Measurements from ENCODE around the gene ANGEL2. TPM values are rescaled to one million over a fixed set of nuclear protein-coding genes. Genes with fewer than 3 reads are reported as not detected.
A peak's percentile ranks its signal among the peaks of the same experiment; 100 is the strongest.

The ANGEL2 gene
- total RNA-seq, 1 experiment from 2014 or later = 27.0 TPM

DNA sequence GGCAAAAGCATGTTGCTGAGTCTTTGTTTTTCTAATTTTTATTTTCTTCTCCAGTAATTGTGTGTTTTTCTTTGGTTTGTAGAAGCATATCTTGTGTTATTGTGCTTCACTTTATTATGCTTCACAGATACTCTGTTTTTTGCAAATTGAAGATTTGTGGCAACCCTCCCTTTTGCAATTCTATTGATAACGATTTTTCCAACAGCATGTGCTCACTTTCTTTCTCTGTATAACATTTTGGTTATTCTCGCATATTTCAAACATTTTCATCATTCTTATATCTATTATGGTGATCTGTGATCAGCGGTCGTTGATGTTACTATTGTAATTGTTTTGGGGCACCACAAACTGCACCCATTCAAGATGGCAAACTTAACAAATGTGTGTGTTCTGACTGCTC, 3.8 kb upstream of the ANGEL2 start:
- intact Hi-C loops (cut with micrococcal nuclease) = loop anchor here (1.0 to 5.0 kb wide), 4 partner anchors 51 to 532 kb away; partner anchors contain the start of gene FLVCR1
- Histone ChIP-seq H3K9me3 (ENCODE audit: low read length) (no peaks in the 10 kb centered on the region), H3K4me2 (ENCODE audit: low read length) (peak overlapping the region; percentile 12; the same call in 1 of the 2 replicates), H3K79me2 (ENCODE audit: low read length) (peaks cover 7% of the 10 kb centered on the region), H3K4me3 (ENCODE audit: low read length) (no peak overlapping the region), H2AFZ (ENCODE audit: low read length) (no peak overlapping the region), H3K9ac (ENCODE audit: low read length) (no peak overlapping the region), H3K27me3 (ENCODE audit: low read length) (no peaks in the 10 kb centered on the region), H3K9me2 (replicated peaks; ENCODE audit: low read length) (no peaks in the 10 kb centered on the region), H3K27ac (ENCODE audit: low read length) (no peak overlapping the region), H3F3A (ENCODE audit: low read length, unreplicated experiment) (peaks cover 10% of the 10 kb centered on the region), H3K36me3 (ENCODE audit: low read depth, low read length) (no peaks in the 10 kb centered on the region), H4K20me1 (ENCODE audit: low read length) (no peaks in the 10 kb centered on the region), H3K4me1 (ENCODE audit: insufficient read depth, low read length) (peaks cover 33% of the 10 kb centered on the region)
- DNase-seq (no peak), ATAC-seq (no peak)
- BruUV-seq (replicated peaks) = no TSS peak
- TF ChIP-seq EZH2 (IDR thresholded peaks at IDR 0.05; ENCODE audit: low read length, unreplicated experiment) (no peak), EZH2phosphoT487 (IDR thresholded peaks at IDR 0.05; ENCODE audit: borderline replicate concordance, low read length) (no peak)
- TF ChIP-seq, protein P1, sequence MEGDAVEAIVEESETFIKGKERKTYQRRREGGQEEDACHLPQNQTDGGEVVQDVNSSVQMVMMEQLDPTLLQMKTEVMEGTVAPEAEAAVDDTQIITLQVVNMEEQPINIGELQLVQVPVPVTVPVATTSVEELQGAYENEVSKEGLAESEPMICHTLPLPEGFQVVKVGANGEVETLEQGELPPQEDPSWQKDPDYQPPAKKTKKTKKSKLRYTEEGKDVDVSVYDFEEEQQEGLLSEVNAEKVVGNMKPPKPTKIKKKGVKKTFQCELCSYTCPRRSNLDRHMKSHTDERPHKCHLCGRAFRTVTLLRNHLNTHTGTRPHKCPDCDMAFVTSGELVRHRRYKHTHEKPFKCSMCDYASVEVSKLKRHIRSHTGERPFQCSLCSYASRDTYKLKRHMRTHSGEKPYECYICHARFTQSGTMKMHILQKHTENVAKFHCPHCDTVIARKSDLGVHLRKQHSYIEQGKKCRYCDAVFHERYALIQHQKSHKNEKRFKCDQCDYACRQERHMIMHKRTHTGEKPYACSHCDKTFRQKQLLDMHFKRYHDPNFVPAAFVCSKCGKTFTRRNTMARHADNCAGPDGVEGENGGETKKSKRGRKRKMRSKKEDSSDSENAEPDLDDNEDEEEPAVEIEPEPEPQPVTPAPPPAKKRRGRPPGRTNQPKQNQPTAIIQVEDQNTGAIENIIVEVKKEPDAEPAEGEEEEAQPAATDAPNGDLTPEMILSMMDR (conservative IDR thresholded peaks at IDR 0.05; ENCODE audit: low read depth, low read length) = no peak
- CTCF ChIA-PET = no interaction called here
- POLR2A ChIA-PET (ENCODE audit: unreplicated experiment) = interaction anchor here (0.6 kb wide), 1 partner anchor 17 kb away, joined by 3 read pairs; no protein-coding TSS in a partner anchor

DNA sequence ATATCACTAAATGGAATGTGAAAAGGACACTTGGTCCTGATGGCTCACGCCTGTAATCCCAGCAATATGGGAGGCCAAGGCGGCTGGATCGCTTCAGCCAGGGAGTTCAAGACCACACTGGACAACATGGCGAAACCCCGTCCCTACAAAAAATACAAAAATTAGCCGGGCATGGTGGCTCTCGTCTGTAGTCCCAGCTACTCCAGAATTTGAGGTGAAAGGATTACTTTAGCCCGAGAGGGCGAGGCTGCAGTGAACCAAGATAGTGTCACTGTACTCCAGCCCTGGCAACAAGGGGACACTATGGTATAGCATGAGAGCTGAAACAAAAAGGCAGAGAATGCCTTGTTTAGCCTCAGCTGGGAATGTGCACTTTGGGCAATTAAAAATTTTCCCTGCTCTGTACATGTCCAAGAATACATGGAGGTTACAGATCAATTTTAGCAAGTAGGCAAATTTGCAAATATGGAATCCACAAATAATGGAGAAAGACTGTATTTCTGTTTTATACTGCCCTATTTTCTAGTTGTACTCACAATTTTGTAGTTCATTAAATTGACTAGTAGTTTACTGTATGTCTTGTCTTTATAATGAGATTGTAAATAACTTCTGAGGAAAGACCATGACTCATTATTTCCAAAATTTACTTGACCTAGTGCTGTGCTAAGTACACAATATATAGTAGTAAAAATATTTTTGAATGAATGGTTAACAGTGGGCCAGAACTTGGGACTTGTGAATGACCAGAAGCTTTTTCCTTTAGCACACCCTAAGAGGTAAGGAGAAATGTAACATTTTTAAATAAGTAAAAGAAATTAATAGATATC, 2.0 kb upstream of the ANGEL2 start:
- intact Hi-C loops (cut with micrococcal nuclease) = loop anchor here (5.0 kb wide), 3 partner anchors 105 to 530 kb away; partner anchors contain the start of gene FLVCR1
- Histone ChIP-seq H2AFZ (ENCODE audit: low read length) (no peak overlapping the region), H3K9me2 (replicated peaks; ENCODE audit: low read length) (no peaks in the 10 kb centered on the region), H3K4me2 (ENCODE audit: low read length) (peak overlapping the region; percentile 34), H3K27ac (ENCODE audit: low read length) (peak overlapping the region; percentile 42), H3K9ac (ENCODE audit: low read length) (no peak overlapping the region), H3K79me2 (ENCODE audit: low read length) (peaks cover 25% of the 10 kb centered on the region), H3K4me3 (ENCODE audit: low read length) (no peak overlapping the region), H3K27me3 (ENCODE audit: low read length) (no peaks in the 10 kb centered on the region), H3K36me3 (ENCODE audit: low read depth, low read length) (peaks cover 3% of the 10 kb centered on the region; the same call in 1 of the 2 replicates), H3K9me3 (ENCODE audit: low read length) (no peaks in the 10 kb centered on the region), H3K4me1 (ENCODE audit: insufficient read depth, low read length) (peaks cover 43% of the 10 kb centered on the region), H4K20me1 (ENCODE audit: low read length) (no peaks in the 10 kb centered on the region), H3F3A (ENCODE audit: low read length, unreplicated experiment) (peaks cover 10% of the 10 kb centered on the region)
- ATAC-seq (peak; percentile 30), DNase-seq (peak; percentile 78)
- CTCF ChIA-PET = no interaction called here
- TF ChIP-seq EZH2phosphoT487 (IDR thresholded peaks at IDR 0.05; ENCODE audit: borderline replicate concordance, low read length) = no peak
- TF ChIP-seq, protein P1 (conservative IDR thresholded peaks at IDR 0.05; ENCODE audit: low read depth, low read length) = no peak
- no TSS peak for BruUV-seq (replicated peaks)
- POLR2A ChIA-PET (ENCODE audit: unreplicated experiment) = no interaction called here

DNA sequence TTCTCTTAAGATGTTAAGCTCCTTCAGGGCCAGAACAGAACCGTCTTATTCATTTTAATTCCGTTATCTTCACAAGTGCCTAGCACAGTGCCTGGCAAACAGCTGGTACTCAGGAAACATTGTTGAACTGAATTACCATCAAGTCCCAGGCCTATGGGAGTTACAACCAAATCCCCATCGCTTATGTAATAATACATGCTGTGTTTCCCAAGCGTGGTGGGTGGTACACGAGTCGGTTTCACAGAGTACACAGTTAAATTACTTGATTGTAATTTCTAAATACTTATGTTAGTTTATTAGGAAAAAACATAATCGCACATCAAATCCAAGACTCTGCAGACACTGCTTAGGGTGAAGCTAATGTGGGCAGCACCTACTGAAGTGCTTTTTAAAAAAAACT, 1.0 kb downstream of the ANGEL2 start:
- Histone ChIP-seq H3K4me3 (ENCODE audit: low read length) (peak overlapping the region; percentile 89), H2AFZ (ENCODE audit: low read length) (peak overlapping the region; percentile 99), H3K9me3 (ENCODE audit: low read length) (no peaks in the 10 kb centered on the region), H4K20me1 (ENCODE audit: low read length) (no peaks in the 10 kb centered on the region), H3K79me2 (ENCODE audit: low read length) (peaks cover 49% of the 10 kb centered on the region), H3K27me3 (ENCODE audit: low read length) (no peaks in the 10 kb centered on the region), H3K4me1 (ENCODE audit: insufficient read depth, low read length) (peaks cover 43% of the 10 kb centered on the region), H3K36me3 (ENCODE audit: low read depth, low read length) (peaks cover 7% of the 10 kb centered on the region), H3K9me2 (replicated peaks; ENCODE audit: low read length) (no peaks in the 10 kb centered on the region), H3K27ac (ENCODE audit: low read length) (peak overlapping the region; percentile 69), H3F3A (ENCODE audit: low read length, unreplicated experiment) (peaks cover 10% of the 10 kb centered on the region), H3K4me2 (ENCODE audit: low read length) (peak overlapping the region; percentile 86), H3K9ac (ENCODE audit: low read length) (peak overlapping the region; percentile 89)
- no TSS peak for BruUV-seq (replicated peaks)
- TF ChIP-seq, protein P1 (conservative IDR thresholded peaks at IDR 0.05; ENCODE audit: low read depth, low read length) = no peak
- TF ChIP-seq EZH2phosphoT487 (IDR thresholded peaks at IDR 0.05; ENCODE audit: borderline replicate concordance, low read length) (no peak), EZH2 (IDR thresholded peaks at IDR 0.05; ENCODE audit: low read length, unreplicated experiment) (no peak)
- ChIA-PET CTCF (no interaction called here), POLR2A (ENCODE audit: unreplicated experiment) (interaction anchor here (0.9 kb wide), 1 partner anchor 37 kb away, joined by 3 read pairs; the partner anchor contains the start of gene RPS6KC1)
- ATAC-seq (no peak), DNase-seq (no peak)
- intact Hi-C loops (cut with micrococcal nuclease) = loop anchor here (1.0 to 5.0 kb wide), 5 partner anchors 37 to 527 kb away; partner anchors contain the start of genes FLVCR1 and RPS6KC1
